Measurements from ENCODE around the gene GDPD4. TPM values are rescaled to one million over a fixed set of nuclear protein-coding genes. Genes with fewer than 3 reads are reported as not detected.

GDPD4 gene
- total and polyA plus RNA-seq, 7 donors, result not detected

- Histone ChIP-seq H3K9me3 (no peaks in the 10 kb centered on the region), H3K4me3 (no peak overlapping the region), H3K4me1 (no peaks in the 10 kb centered on the region), H3K27ac (no peak overlapping the region), H3K36me3 (ENCODE audit: insufficient read depth in 1 of 2, low read depth in 1 of 2) (no peaks in the 10 kb centered on the region), H3K27me3 (ENCODE audit: insufficient read depth in 3 of 3, low read length in 2 of 3) (no peaks in the 10 kb centered on the region)
- DNase-seq (no peak), ATAC-seq (no peak)
- TF ChIP-seq CTCF (IDR thresholded peaks at IDR 0.05), result no peak
- intact Hi-C loops (cut with DNase I), result no loop called here
Observed at GRCh38 chr11:77193167-77193566, 108.3 kb downstream of the GDPD4 start.

GRCh38 chr11:77191823-77192495 is 109.5 kb downstream of the GDPD4 start:
- intact Hi-C loops (cut with DNase I), result no loop called here
- TF ChIP-seq CTCF (IDR thresholded peaks at IDR 0.05), result no peak
- DNase-seq (no peak), ATAC-seq (no peak)
- Histone ChIP-seq H3K36me3 (ENCODE audit: insufficient read depth in 1 of 2, low read depth in 1 of 2) (no peaks in the 10 kb centered on the region), H3K9me3 (no peaks in the 10 kb centered on the region), H3K4me3 (no peak overlapping the region), H3K27me3 (ENCODE audit: insufficient read depth in 3 of 3, low read length in 2 of 3) (no peaks in the 10 kb centered on the region), H3K4me1 (no peaks in the 10 kb centered on the region), H3K27ac (no peak overlapping the region)
- 61 to 65% (median 61%) methylated on average over 25 to 27 of the region's 27 CpGs for WGBS, 3 donors

GRCh38 chr11:77191429-77191822 is 110.1 kb downstream of the GDPD4 start:
- 84 to 91% (median 87%) methylated on average over 11 of the region's 11 CpGs for WGBS, 3 donors
- Histone ChIP-seq H3K4me1 (no peaks in the 10 kb centered on the region), H3K4me3 (no peak overlapping the region), H3K36me3 (ENCODE audit: insufficient read depth in 1 of 2, low read depth in 1 of 2) (no peaks in the 10 kb centered on the region), H3K27me3 (ENCODE audit: insufficient read depth in 3 of 3, low read length in 2 of 3) (no peaks in the 10 kb centered on the region), H3K27ac (no peak overlapping the region), H3K9me3 (no peaks in the 10 kb centered on the region)
- ATAC-seq, result no peak
- no peak for TF ChIP-seq CTCF (IDR thresholded peaks at IDR 0.05)
- DNase-seq, result no peak
- intact Hi-C loops (cut with DNase I), result no loop called here

GRCh38 chr11:77190331-77191075 is 111.0 kb downstream of the GDPD4 start:
- DNase-seq, result no peak
- H3K27me3 ChIP-seq (ENCODE audit: insufficient read depth in 3 of 3, low read length in 2 of 3), result no peaks in the 10 kb centered on the region
- no peaks in the 10 kb centered on the region for H3K9me3 ChIP-seq
- no peaks in the 10 kb centered on the region for H3K4me1 ChIP-seq
- no peaks in the 10 kb centered on the region for H3K36me3 ChIP-seq (ENCODE audit: insufficient read depth in 1 of 2, low read depth in 1 of 2)
- no peak overlapping the region for H3K27ac ChIP-seq
- H3K4me3 ChIP-seq, result no peak overlapping the region
- 91 to 94% (median 92%) methylated on average over 21 of the region's 21 CpGs for WGBS, 3 donors
- ATAC-seq, result no peak
- TF ChIP-seq CTCF (IDR thresholded peaks at IDR 0.05), result no peak
- intact Hi-C loops (cut with DNase I), result no loop called here

All from psoas muscle (tissue), 8 donors.